DMS 273 (cell line): ENCODE measurements around the gene QRFP.

ENCODE experiments used
- DNase-seq: peaks from one replicate; lab custom pipeline; 2025; ENCODE audit not compliant: unreplicated experiment; lab: John Stamatoyannopoulos, UW

QRFP gene

GRCh38 chr9:130890870-130891687 lies 5.5 kb downstream of the QRFP start:
- DNase-seq = no peak

- no peak for DNase-seq
These were observed 6.5 kb downstream of the QRFP start for GRCh38 chr9:130890124-130890523.

- no peak for DNase-seq
These were observed 8.3 kb downstream of the QRFP start for GRCh38 chr9:130888146-130888885.

- DNase-seq = no peak
These were observed 9.0 kb downstream of the QRFP start for GRCh38 chr9:130887494-130888144.

- no peak for DNase-seq
These were observed 9.6 kb downstream of the QRFP start for GRCh38 chr9:130886981-130887380.

GRCh38 chr9:130885484-130886375 lies 10.9 kb downstream of the QRFP start:
- no peak for DNase-seq

GRCh38 chr9:130884542-130885483 lies 11.8 kb downstream of the QRFP start:
- no peak for DNase-seq

- DNase-seq = no peak
These were observed 12.5 kb downstream of the QRFP start for GRCh38 chr9:130884111-130884531.

GRCh38 chr9:130883479-130883878 lies 13.1 kb downstream of the QRFP start:
- no peak for DNase-seq

- no peak for DNase-seq
These were observed 13.9 kb downstream of the QRFP start for GRCh38 chr9:130882696-130883225.

GRCh38 chr9:130881516-130881915 lies 15.1 kb downstream of the QRFP start:
- no peak for DNase-seq

GRCh38 chr9:130880599-130881220 lies 15.9 kb downstream of the QRFP start:
- DNase-seq = no peak

GRCh38 chr9:130879863-130880411 lies 16.7 kb downstream of the QRFP start:
- DNase-seq = no peak

- no peak for DNase-seq
These were observed 18.3 kb downstream of the QRFP start for GRCh38 chr9:130878295-130878694.

GRCh38 chr9:130877300-130877699 lies 19.3 kb downstream of the QRFP start:
- no peak for DNase-seq

- DNase-seq = no peak
These were observed 21.8 kb downstream of the QRFP start for GRCh38 chr9:130874783-130875182.

GRCh38 chr9:130873966-130874365 lies 22.6 kb downstream of the QRFP start:
- no peak for DNase-seq

GRCh38 chr9:130872912-130873503 lies 23.6 kb downstream of the QRFP start:
- no peak for DNase-seq
